Gastrocnemius medialis (tissue), 4 donors: ENCODE measurements around the gene NPAS1.

Source experiments
- CTCF ChIP-seq, 5 experiments: fragments of 450-650 bp in 3 of 5; fragments of 200-600 bp in 2 of 5; sonication (generic) in 2 of 5; IDR thresholded peaks in 4 of 5; conservative IDR thresholded peaks in 1 of 5; 1 replicate in 4 of 5; 2 replicates in 1 of 5; pipeline ENCODE4 v1.5.1; 2016 to 2019; ENCODE audit warnings: antibody characterized with exemption in 5 of 5, mild to moderate bottlenecking in 3 of 5, moderate library complexity in 3 of 5
- POLR2A ChIP-seq, 2 donors: fragments of 450-650 bp; IDR thresholded peaks; one replicate each; pipeline ENCODE4 v1.6.1; 2017; ENCODE audit warnings: antibody characterized with exemption in 2 of 2, mild to moderate bottlenecking in 2 of 2, moderate library complexity in 2 of 2

GRCh38 chr19:46974181-46974580, 45.5 kb upstream of the NPAS1 start:
- TF ChIP-seq POLR2A (IDR thresholded peaks at IDR 0.05) (no peak), CTCF (IDR thresholded peaks at IDR 0.05 in 4 of 5, conservative IDR thresholded peaks at IDR 0.05 in 1 of 5) (no peak)
